GM19452 (cell line): ENCODE results near the gene PSME1.
"Not testable (repeated sequence)": the region's sequence is repeated elsewhere in the genome, so short reads cannot be mapped to it uniquely, and the experiment has no call there.

Experiments
- ATAC-seq: cut with Tn5 transposase; IDR thresholded peaks from one replicate; pipeline ENCODE4 v1.9.1; 2021; ENCODE audit not compliant: unreplicated experiment

The PSME1 gene

DNA sequence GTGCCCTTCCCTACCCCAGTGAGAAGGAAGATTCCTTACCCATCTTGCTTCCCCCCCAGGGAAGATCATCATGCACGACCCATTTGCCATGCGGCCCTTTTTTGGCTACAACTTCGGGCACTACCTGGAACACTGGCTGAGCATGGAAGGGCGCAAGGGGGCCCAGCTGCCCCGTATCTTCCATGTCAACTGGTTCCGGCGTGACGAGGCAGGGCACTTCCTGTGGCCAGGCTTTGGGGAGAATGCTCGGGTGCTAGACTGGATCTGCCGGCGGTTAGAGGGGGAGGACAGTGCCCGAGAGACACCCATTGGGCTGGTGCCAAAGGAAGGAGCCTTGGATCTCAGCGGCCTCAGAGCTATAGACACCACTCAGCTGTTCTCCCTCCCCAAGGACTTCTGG is 32.5 kb upstream of the PSME1 start:
- ATAC-seq: no peak

DNA sequence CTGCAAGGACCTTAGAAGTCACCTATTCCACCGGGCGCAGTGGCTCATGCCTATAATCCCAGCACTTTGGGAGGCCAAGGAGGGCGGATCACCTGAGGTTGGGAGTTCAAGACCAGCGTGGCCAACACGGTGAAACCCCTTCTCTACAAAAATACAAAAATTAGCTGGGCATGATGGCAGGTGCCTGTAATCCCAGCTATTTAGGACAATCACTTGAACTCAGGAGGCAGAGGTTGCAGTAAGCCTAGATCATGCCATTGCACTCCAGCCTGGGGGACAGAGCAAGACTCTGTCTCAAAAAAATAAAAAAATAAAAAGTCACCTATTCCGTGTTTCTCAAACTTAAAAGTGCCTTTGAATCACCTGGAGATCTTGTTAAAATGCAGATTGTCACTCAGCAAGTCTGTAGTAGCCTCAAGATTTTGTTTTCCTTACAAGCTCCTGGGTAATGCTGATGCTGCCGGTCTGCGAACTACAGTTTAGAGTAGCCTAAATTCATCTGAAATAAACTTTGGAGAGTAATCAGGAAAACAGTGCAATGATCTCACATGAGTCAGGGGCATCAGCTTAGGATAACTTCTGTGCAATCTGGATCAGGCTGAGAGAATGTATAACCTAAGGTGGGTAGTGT is 30.3 kb upstream of the PSME1 start:
- ATAC-seq: not testable (repeated sequence)

DNA sequence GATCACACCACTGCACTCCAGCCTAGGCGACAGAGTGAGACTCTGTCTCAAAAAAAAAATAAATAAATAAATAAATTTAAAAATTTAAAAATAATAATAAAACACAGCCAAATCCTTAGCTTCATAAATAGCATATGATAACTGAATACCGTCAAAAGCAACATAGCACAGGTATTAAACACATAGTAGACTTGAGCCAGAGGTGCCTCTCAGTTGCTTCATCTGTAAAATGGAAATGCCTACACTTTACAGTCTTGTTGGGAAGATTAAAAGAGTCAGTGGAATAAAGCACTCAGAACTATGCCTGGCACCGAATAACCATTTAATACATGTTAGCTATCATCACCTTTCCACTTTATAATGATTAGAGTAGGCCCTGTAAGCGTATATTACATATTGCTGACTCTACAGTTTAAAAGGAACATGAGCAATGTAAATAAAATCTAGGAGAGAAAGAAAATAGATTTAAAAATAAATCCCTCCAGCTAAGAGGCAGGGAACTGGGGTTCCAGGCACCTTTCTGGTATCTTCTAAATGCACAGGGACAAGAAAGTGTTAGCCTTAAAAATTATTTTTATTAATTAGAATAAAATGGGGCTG is 29.2 kb upstream of the PSME1 start:
- no peak for ATAC-seq

DNA sequence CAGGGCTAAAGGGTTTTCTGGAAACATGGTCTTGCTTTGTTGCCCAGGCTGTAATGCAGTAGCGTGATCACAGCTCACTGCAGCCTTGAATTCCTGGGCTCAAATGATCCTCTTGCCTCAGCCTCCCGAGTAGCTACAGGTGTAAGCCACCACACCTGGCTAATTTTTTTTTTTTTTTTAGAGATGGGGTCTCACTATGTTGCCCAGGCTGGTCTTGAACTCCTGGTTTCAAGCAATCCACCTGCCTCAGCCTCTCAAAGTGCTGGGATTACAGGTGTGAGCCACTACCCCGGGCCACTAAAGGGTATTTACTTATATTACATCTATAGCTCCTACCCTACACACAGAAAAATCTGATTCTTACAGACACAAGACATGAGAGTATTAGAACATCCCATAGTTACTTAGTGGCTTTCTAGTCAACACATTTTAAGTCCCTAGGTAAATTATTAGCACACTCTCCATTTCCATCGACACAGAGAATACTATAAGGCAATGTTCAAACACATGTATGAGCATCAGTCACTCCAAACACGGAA is 27.6 kb upstream of the PSME1 start:
- peak; percentile 32 for ATAC-seq

DNA sequence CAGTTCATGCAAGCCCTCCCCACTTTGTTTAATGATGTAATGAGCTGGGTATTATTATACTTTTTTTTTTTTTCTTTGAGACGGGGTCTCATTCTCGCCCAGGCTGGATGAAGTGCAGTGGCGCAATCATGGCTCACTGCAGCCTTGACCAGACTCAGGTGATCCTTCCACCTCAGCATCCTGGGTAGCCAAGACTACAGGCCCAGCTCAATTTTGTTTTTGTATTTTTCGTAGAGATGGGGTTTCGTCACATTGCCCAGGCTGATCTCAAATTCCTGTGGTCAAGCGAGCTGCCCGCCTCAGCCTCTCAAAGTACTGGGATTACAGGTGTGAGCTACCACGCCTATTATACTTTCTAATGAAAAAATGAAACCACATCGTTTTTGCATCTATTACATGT is 25.9 kb upstream of the PSME1 start:
- ATAC-seq: no peak

DNA sequence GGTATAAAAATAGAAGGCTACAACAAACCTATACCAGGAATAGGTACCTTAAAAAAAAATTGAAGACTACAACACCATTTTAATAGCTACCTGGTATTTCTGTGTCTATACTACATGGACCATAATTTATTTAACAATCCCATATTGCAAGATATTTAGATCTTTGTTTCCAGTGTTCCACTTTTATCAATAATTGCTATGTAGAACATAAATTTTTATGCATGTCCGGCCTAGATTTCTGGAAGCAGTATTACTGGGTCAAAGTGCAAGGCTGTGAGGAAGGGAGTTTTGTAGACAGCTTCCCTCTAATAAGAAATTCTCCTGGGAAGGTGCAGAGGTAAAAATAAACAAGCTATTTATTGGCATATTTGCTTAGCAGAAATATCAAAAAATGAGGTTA is 25.5 kb upstream of the PSME1 start:
- ATAC-seq: no peak

DNA sequence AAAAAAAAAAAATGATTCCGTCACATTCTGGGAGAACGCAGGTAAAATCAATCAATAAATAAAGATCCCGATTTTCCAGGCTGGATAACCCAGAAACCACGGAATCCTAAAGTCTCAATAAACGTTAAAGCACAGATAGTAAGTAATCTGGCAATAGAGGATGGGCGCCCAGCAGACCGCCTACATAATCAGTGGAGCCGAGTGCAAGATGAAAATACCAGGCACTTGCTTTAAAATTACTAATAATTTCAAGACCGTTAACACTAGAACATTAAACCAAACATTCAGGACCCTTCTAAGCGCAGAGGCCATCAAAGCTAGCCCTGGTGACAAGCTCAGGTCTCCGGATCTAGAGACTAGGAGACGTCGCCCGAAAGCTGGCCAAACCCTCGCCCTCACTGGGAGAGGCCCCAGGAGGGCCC is 22.6 kb upstream of the PSME1 start:
- ATAC-seq: no peak

DNA sequence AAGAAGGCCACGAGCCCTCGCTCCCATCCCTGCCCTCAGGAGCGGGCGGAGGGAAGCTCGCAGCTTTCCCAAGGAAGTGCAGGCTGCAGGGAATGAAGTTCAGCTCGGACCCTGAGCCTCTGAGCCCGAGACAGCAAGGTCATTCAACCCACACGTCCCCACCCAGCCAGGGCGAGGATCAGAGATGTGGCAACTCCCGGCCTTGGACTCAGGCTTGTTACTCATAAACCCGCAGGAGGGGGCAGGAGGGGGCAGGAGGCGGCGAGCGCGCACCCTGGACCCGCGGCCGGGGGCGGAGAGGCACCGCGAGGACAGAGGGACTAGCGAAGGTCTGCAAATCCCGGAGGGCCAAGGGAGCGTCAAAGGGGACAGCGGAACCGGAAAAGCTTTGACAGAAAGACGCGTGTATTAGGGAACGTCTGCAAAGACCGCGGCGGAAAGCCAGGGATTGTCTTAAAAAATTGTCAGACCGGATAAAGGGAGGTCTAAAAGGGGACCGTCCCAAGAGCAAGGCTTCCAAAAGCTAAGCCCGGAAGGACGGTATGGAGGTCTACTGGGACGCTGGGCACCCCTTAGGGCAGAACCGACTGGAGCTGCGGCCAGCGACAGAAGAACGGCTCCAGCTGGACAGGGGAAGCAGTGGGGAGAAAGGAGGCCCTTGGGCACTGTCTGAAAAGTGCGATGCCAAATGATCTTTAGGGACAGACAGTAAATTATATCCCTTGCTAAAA is 22.0 kb upstream of the PSME1 start:
- no peak for ATAC-seq

DNA sequence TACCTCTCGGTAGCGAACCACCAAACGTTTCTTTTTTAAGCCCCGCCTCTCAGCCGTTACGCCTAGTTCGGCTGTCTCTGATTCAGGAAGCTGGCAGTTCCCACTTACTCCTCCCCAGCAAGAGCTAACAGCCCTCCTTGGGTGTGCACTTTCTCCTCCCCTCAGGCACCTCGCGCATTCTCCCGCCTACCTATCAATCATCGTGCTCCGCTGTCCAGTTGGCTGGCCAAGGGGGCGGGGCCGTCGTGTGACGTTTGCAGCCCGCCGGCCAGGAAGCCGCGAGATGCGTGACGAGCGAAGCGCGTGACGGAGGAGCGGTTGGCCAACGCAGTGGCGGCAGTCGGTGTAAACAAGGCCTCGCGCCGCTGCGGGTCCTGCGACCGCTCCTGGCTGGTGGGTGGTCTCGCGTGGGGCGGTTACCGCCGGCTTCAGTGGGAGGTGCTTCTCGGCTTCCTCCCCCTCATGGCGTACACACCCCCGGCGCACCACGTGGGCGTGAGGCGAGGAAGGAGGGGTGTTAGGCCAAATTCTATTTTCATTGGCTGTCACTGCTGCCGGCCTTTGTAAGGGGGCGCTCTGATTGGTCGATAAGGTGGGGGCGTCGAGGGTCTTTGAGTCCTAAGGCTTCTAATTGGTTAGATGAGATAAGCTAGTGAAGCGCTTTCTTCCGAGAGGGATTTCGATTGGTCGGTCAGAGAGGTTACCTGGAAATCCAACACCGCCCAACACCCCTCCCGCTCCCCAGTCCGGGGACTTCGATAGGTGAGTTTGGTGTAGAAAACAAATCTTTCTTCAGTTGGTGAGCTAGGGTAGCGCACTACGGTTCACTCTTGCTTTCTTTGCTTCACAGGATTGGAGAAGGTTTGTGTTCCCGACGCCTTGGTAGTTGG is 21.2 kb upstream of the PSME1 start, which contains the start of the genes DCAF11 and NRL:
DCAF11 (plus strand) TSS at position 246 of the 890 bp plus-strand sequence. CDS start 818 bp downstream, outside the sequence.
NRL (minus strand) TSS at position 418 of the 890 bp plus-strand sequence. CDS start 32,101 bp downstream, outside the sequence.
- peak; percentile 84 for ATAC-seq

DNA sequence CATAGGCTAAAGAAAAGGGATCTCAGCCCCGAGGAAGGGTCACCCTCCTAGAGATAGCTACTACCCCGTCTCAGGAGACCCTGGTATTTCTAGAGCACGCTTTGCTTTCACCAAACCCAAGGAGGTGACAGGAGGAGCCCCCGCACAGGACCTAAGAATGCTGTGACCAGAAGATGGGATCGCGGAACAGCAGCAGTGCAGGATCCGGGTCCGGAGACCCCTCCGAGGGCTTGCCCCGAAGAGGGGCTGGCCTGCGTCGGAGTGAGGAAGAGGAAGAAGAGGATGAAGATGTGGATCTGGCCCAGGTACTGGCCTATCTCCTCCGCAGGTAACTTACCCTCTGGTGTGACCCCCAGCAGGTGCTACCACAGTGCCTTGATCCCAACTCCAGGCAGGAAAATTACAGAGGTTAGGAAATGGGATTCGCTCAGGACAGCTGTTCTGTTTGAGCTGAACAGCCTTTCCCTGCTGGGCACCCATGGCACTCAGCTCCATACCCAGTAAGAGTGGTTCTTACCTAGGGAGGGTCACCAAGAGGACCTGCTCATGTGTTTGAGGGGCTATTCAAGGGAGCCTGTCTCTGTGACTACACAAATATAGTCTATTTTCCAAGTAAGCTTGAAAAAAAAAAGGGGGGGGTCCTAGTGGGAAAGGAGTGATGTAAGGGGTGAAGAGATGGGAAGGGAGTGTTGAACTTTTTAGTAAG is 20.4 kb upstream of the PSME1 start:
- ATAC-seq: no peak

DNA sequence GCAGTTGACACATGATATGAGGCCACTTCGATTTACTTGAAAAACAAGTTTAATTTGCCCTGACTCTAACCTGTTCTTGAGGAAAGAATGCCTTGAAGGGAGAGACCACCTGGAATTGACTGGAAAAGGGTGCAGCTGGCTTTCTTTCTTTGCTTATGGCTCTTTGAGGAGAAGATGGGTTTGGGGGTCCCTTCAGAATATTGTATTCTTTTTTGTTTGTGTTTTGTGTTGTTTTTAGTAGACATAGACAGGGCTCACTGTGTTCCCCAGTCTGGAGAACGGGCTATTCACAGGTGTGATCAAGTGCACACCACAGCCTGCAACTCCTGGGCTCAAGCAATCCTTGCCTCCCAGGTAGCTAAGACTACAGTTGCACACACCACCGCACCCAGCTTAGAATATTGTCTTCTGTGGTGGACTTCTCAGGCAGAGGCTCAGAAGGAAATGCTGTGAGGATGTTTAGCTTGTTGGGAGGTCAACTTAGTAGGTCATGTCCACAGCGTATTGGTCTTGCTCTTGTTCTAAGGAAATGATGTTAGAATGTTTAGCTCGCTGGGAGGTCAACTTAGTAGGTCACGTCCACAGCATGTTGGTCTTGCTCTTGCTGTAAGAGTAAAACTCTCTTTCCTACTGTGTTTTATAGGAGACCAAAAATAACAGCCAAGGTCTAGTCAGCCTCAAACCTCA is 19.7 kb upstream of the PSME1 start:
- ATAC-seq: no peak

DNA sequence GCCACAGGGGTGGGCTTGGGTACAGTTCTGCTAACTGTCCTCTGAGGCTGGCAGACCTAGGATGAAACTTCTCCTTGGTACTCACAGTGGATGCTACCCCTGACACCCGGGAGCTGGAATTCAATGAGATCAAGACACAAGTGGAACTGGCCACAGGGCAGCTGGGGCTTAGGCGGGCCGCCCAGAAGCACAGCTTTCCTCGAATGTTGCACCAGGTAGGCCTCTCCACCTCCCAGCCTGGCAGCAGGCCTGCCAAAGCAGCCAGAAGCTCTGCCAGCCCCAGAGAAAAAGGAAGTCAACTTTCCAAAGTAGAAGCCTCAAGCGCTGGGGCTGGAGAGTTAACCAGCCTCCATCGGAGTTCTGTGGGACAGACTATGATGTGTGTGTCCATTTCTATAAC is 18.8 kb upstream of the PSME1 start:
- ATAC-seq: no peak

DNA sequence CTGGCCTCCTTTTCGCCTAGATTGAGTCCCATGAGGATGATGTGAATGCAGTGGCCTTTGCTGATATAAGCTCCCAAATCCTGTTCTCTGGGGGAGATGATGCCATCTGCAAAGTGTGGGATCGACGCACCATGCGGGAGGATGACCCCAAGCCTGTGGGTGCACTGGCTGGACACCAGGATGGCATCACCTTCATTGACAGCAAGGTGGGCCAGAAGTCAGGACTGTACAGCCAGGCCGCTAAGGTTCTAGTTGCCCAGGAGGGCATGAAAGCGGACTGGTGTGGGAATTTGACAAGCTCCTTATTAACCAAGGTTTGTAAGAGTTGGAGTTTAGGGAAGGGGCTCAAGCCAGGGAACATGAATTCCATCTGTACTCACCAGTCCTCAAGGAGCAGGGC is 16.3 kb upstream of the PSME1 start:
- no peak for ATAC-seq

DNA sequence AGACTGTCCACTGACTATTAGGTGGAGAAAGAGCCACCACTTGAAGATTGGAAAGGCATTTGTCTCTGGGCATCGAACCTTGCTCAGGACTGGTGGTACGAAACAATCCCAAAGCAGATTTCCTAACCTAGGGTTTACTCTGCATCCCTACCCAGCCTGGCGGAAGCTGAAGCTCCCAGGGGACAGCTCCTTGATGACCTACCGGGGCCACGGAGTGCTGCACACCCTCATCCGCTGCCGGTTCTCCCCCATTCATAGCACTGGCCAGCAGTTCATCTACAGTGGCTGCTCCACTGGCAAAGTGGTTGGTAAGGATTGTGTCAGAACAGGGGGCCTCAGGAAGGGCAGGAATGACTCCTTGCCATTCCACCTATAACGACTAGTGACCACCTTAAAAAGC is 14.8 kb upstream of the PSME1 start:
- no peak for ATAC-seq

DNA sequence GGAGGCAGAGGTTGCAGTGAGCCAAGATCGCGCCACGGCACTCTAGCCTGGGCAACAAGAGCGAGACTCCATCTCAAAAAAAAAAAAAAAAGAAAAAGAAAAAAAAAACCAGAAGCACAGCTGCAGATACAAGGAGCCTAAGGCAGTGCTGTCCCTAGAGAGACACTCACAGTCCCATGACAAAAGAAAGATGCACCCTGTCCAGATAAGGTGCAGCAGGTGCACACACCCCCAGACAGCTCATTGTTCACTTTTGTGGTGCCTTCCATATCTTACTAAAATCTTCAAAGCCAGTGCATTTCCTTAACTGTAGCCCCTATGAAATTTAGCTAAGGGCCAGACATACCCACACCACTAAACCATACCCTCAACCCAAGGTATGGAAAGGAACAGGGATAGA is 13.6 kb upstream of the PSME1 start:
- ATAC-seq: no peak

DNA sequence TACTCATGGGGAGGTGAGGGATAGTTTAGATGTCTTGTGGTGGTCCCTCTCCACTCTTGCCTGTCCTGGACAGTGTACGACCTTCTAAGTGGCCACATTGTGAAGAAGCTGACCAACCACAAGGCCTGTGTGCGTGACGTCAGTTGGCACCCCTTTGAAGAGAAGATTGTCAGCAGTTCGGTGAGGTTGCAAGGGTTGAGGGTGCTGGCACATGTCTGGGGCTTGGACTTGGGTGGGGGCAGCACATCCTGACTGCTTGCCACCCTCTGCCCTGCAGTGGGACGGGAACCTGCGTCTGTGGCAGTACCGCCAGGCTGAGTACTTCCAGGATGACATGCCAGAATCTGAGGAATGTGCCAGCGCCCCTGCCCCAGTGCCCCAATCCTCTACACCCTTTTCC is 13.1 kb upstream of the PSME1 start:
- no peak for ATAC-seq

DNA sequence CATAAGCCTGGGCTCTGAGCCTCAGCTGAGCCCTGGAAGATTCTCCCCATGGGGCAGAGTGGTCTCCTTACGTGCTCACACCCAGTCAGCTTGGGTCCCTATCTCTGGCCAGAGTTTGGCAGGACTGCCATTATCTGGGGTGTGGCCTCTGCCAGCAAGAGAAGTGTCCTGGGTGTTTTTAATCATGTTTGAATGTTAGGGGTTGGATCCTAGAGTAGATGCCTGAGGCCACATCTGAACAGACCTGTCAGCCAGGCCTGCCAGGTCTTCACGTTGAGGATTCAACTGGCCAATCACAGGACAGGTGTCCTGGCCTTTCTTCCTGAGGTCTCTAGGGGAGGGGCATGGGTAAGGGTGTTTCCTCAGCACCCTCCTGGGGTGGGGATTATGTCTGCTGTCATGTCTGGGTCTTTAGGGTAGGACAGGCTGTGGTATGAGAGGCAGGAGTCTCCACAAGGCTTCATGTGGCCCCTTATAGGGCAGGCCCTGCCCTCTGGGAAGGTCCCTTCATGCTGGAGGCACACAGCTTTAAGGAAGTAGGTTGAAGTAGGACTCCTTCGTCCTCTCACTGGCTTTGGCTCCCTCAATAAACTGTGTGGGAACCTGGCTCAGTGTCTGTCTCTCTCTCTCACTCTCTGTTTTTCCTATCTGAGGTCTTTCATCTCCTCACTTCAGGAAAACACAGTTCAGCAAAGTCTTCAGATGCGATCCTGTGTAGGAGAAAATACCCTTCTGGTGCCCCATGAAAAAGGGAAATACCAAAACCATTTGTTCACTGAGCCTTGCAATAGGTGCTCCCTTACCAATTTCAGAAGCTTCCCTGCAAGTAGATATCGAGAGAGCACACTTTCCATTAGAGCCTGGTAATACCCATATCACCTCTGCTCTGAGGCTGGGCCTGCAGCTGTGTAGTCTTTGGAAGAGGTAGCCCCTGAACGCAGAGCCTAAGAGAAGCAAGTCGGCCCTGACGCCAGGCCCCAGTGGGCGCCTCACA is 12.3 kb upstream of the PSME1 start:
- no peak for ATAC-seq

DNA sequence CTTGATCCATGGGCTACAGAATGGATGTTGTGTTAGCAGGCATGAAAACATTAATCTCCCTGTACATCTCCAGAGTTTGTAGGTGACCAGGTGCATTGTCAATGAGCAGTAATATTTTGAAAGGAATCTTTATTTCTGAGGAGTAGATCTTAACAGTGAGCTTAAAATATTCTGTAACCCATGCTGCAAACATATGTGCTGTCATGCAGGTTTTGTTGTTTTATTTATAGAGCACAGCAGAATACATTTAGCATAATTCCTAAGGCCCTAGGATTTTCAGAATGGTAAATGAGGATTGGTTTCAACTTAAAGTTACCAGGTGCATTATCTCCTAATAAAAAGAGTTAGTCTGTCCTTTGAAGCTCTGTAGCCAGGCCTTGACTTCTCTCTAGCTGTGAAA is 9.1 kb upstream of the PSME1 start:
- no peak for ATAC-seq

DNA sequence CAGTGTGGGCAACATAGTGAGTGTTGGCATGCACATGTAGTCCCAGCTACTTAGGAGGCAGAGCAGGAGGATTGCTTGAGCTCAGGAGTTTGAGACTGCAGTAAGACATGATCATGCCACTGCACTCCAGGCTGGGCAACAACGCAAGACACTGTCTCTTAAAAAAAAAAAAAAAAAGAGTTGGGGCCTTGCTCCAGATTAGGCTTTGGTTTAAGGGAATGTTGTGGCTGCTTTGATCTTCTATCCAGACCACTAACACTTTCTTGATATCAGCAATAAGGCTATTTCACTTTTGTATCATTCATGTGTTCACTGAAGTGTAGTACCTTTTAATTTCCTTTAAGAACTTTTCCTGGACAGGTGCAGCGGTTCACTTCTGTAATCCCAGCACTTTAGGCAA is 8.3 kb upstream of the PSME1 start:
- ATAC-seq: no peak
